HG03175 (cell line): Measurements from ENCODE around the gene SLC5A3.

Source experiments
- ATAC-seq: cut with Tn5 transposase; IDR thresholded peaks from one replicate; pipeline ENCODE4 v1.9.1; 2021; ENCODE audit warnings: mild to moderate bottlenecking, moderate library complexity; ENCODE audit not compliant: unreplicated experiment

Gene SLC5A3

GRCh38 chr21:34073032-34073748, at the start of gene SLC5A3, which contains the start of gene MRPS6:
Gene SLC5A3 (plus strand): TSS chr21:34073578. CDS start chr21:34095199, 21,621 bp downstream.
Gene MRPS6 (plus strand): TSS chr21:34073578. CDS start chr21:34073701, 123 bp downstream.
- ATAC-seq: peak; percentile 82

GRCh38 chr21:34023691-34024373, 49.5 kb upstream of the SLC5A3 start:
- ATAC-seq: no peak

- no peak for ATAC-seq
Measured at GRCh38 chr21:34024374-34024693, 49.0 kb upstream of the SLC5A3 start.

- ATAC-seq: no peak
Measured at GRCh38 chr21:34027721-34028461, 45.5 kb upstream of the SLC5A3 start.

- peak; percentile 93 for ATAC-seq
Measured at GRCh38 chr21:34029743-34030528, 43.4 kb upstream of the SLC5A3 start.

GRCh38 chr21:34031835-34032370, 41.5 kb upstream of the SLC5A3 start:
- no peak for ATAC-seq

- ATAC-seq: no peak
Measured at GRCh38 chr21:34034369-34035014, 38.9 kb upstream of the SLC5A3 start.

- ATAC-seq: no peak
Measured at GRCh38 chr21:34035619-34036354, 37.6 kb upstream of the SLC5A3 start.

- ATAC-seq: no peak
Measured at GRCh38 chr21:34037009-34037795, 36.2 kb upstream of the SLC5A3 start.

- ATAC-seq: no peak
Measured at GRCh38 chr21:34039678-34040382, 33.5 kb upstream of the SLC5A3 start.

- ATAC-seq: no peak
Measured at GRCh38 chr21:34042735-34043134, 30.6 kb upstream of the SLC5A3 start.

GRCh38 chr21:34043333-34043732, 30.0 kb upstream of the SLC5A3 start:
- no peak for ATAC-seq

- ATAC-seq: no peak
Measured at GRCh38 chr21:34046917-34047316, 26.5 kb upstream of the SLC5A3 start.

- no peak for ATAC-seq
Measured at GRCh38 chr21:34047835-34048234, 25.5 kb upstream of the SLC5A3 start.

- ATAC-seq: no peak
Measured at GRCh38 chr21:34052171-34052570, 21.2 kb upstream of the SLC5A3 start.

- ATAC-seq: no peak
Measured at GRCh38 chr21:34054259-34054658, 19.1 kb upstream of the SLC5A3 start.

- ATAC-seq: no peak
Measured at GRCh38 chr21:34055615-34056014, 17.8 kb upstream of the SLC5A3 start.

GRCh38 chr21:34061983-34062382, 11.4 kb upstream of the SLC5A3 start:
- no peak for ATAC-seq
